DND-41 (cell line): ENCODE data around the gene SCD.

Experiments
- CTCF ChIP-seq: IDR thresholded peaks from 2 replicates; pipeline ENCODE4 v1.5.1; 2012; ENCODE audit warnings: borderline replicate concordance, low read length, moderate library complexity, mild to moderate bottlenecking; ENCODE audit not compliant: poor library complexity, severe bottlenecking; ENCODE audit errors: extremely low read depth
- EZH2 ChIP-seq: IDR thresholded peaks from 3 replicates; pipeline ENCODE4 v1.6.1; 2012; ENCODE audit warnings: borderline replicate concordance, low read depth, mild to moderate bottlenecking, moderate library complexity, low read length, inconsistent platforms; ENCODE audit not compliant: severe bottlenecking

- no peak for TF ChIP-seq CTCF
- no peak for TF ChIP-seq EZH2
Measured at GRCh38 chr10:100344241-100344788, 2.7 kb upstream of the SCD start.
